Measurements from ENCODE around the gene EFCAB11.

EFCAB11 gene

DNA sequence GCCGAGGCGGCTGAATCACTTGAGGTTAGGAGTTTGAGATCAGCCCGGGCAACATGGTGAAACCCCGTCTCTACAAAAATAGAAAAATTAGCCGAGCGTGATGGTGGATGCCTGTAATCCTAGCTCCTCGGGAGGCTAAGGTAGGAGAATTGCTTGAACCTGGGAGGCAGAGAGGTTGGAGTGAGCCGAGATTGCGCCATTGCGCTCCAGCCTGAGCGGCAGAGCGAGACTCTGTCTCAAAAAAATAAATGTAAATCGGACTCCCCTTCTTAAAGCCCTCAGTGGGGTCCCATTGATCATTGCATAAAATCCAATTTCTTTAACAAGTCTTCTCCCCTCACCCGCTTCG lies 2.1 kb upstream of the EFCAB11 start:
- DNase-seq: no peak

- DNase-seq: peak; percentile 94 to 95
Measured at GRCh38 chr14:89955745-89956660, 1.5 kb upstream of the EFCAB11 start, which contains the start of gene TDP1. Gene TDP1 (plus strand): TSS chr14:89955927. CDS start chr14:89963115, 7,188 bp downstream.

DNA sequence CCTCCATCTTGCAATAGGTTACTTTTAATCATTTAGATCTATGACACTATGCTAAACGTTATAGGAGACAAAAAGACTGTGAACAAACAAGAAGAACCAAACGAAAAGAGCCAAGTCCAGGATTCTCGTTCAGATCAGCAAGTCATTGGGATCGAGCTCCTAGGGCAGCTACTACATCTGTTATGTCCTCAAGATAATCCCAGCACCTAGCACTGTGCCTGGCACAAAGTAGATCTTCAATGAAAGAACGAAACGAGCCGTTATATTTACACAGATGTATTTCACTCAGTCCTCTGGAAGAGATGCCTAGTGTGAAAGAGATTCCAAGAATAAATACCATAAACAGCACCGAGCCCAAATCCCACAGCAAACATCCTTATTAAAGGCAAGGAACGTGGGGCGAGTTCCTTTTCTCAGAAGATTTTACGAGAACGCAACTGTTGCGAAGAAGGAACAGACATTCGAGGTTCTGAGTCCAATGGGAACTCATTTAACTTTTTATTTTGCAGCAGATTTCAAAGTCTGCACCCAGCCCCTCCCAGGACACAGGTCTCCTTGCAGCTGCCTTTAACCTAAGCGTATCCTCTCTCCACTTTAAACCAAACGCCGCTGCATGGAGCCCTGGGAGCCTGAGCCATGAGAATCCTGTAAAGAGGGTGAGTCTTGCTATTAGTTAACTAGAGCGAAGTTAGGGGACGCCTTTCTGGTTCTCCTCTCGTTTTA lies 653 bp upstream of the EFCAB11 start:
- DNase-seq: peak in 1 of 2 donors; percentile 8

- DNase-seq: no peak
Measured at GRCh38 chr14:89953602-89954001, 928 bp downstream of the EFCAB11 start.

DNA sequence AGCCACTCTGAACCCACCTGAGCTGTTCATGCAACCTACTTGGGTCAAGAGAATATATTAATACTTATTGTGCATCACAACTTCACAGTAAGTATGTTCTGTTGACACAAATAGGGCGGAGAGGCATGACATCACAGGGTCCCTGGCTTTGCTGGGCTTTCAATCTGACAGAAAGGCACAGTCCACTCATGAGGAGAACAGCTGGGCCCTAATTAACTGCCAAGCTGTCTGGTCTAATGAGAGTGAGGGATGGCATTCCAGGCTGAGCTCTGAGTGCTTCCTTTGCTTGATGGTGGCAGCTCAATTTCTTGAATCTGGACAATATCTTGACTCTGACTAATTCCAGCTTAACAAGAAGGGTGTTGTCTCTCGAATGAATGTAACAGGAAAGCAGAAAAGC lies 2.0 kb downstream of the EFCAB11 start:
- no peak for DNase-seq

- no peak for DNase-seq
Measured at GRCh38 chr14:89947344-89947743, 7.2 kb downstream of the EFCAB11 start.

DNA sequence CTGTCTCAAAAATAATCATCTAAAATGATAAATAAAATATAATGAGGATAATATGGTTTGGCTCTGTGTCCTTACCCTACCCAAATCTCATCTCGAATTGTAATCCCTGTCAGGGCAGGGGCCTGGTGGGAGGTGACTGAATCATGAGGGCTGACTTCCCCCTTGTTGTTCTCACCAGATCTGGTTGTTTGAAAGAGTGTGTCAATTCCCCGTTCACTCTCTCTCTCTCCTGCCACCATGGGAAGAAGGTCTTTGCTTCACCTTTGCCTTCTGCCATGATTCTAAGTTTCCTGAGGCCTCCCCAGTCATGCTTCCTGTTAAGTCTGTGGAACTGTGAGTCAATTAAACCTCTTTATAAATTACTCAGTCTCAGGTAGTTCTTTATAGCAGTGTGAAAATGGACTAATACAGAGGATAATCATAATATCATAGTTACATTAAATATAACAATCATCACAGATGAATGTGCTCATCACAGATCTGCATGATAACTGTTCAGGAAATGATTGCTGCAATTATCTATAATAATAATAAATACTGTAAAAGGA lies 12.6 kb downstream of the EFCAB11 start:
- DNase-seq: no peak

DNA sequence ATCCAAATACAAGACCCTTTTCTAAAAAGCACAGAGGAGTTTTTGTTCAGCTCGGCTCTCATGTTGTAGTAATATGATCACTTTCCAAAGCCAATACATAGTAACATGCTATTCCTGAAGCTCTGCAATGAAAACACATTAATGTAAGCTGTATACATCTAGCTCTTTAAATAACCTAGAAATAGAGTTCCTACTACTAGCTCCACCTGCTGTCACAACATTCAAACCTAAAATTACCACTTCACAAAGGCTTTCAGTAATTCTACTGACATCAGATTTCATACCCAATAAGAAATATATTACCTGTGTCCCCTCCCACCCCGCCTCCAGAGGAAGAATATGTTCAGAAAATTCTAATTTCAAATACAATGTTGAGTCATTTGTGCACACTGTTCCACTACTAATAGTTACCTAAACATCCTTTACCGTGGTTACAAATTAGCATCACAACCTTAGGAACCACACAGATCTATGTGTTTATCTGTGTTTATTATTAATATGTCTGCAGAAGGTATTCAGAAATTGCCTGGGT lies 17.8 kb downstream of the EFCAB11 start:
- DNase-seq: no peak

DNA sequence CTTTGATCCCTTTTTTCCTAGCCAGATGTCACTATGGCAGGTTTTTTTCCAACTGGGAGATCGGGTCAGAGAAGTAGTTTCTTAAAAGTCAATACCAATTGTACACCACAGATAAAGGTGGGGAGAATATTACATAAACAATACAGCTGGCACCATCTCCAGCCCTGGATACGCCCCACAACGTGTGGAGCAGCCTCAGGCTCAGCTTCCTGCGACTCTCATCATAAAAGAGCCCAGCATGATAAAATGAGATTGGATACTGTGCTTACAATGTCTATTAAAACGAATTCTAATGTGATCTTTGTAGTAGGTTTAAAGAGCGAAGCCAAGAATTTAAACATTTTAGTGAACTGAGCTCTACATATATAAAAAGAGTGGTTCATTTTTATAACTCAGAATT lies 21.5 kb downstream of the EFCAB11 start:
- DNase-seq: no peak

DNA sequence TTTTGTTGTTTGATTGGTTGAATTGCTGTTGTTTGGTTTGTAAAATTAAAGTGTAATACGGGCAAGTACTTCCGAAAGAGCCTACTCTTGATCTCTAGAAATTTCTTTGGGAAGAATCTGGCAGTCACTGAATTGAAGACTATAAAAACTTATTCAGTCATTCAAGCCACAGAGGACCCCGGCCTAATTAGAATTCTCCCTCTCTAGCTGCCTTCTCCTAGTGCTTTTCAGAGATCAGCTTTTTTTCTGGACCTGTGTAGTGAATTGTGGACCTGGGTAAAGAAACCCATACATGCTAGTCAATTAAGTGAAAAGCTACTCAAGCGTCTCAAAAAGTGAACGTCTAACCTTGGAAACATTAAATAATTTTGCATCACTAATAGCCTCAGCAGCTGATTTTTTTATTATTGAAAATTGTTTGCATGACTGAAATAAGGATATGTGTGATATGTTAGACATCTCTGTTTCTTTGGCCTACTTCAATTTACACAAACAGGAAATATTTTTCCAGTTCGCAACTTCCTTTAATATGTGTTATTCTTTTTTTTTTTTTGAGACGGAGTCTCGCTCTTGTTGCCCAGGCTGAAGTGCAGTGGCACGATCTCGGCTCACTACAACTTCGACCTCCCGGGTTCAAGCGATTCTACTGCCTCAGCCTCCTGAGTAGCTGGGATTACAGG lies 27.2 kb downstream of the EFCAB11 start:
- DNase-seq: no peak

- DNase-seq: no peak
Measured at GRCh38 chr14:89926694-89927093, 27.8 kb downstream of the EFCAB11 start.

DNA sequence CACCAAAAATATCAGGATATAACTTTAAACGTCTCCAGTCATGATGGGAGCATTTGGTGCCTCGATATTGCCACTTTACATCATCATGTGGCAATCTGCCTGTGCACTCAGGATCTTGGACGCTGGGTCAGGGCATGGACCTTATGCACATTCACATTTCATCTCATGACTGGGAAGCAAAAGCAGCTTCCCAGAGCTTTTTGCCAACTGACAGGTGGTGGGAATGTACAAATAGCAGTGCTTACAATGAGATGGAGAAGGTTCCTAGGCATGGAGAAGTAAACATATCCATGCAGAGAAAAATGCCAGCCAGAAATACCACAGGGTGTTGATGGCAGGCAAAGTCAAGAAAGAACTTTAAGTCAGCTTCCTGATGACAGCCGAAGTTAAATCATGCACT lies 30.3 kb downstream of the EFCAB11 start:
- no peak for DNase-seq

DNA sequence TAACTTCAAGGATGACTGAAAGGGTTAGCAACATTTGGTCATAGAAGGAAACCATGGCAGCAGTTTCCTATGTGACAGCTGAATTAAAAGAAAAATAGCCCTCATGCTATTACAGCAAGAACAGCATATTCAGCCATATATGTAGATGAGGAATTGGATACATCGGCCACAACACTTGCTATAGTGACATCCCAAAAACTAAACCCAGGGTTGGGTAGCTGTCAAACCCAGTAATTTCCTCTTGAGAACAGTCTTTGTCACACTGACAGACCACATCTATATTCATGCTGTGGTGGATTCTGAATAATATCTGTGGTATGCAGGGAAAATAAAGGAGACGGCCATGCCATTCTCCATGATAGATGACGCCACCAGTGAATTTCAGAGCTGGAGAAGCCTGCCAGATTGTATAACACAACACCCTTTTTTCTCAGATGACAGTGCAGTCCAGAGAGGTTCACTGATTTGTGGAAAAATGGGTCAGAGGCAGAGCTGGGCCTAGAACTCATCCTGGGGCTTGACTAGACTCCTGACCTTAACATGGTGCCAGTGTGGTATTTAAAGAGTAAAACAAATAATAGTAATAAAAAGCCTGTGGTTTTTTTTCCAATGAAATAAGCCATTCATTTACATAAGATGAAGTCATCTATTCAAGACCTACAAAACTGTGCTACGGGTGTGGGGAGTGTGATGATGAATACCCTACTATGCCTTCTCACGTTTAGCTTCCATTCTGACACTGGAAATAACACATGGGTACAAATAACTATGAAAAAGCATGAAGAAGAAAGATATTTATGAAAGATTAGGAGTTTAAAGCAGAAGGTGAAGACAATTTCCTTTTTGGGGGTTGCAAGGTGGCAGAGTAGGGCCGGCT lies 32.3 kb downstream of the EFCAB11 start:
- DNase-seq: no peak

GRCh38 chr14:89921346-89921745 lies 33.2 kb downstream of the EFCAB11 start:
- DNase-seq: no peak

DNA sequence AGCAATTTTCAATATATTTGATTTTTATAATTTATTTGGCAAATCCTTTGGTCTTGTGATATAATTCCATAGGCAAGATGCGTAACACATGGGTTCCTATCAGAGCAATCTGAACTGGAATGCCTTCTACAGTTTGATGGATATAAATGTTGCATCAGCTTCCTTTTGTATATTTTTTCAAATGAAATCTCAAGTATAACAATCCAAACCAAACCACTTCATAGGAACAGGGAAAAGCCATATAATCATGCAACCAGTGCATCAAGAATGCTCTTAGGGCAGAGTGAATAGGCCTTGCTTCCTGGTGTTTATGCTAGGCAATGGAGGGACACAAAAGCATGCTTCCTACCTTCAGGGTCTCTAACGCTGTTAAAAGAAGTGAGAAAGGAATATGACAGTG lies 34.5 kb downstream of the EFCAB11 start:
- DNase-seq: no peak

DNA sequence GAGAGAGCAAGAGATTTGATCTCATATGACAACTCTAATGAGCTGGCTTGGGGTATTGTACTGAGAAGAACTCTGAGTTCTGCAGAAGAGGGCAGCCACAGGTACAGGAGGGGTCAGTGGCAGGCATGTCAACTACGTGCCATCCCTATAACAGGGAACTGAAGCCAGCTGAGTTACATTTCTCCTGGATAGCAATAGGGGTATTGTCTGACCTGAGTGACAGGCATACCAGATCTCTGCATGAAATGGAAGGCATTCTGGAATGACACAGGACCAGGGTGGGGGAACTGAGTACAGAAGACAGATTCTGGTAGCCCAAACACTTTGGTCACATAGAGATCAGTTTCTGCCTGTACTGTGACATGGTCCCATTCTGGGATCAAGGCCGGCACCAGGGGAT lies 35.8 kb downstream of the EFCAB11 start:
- DNase-seq: no peak

- DNase-seq: peak; percentile 54 to 55
Measured at GRCh38 chr14:89915114-89915878, 39.2 kb downstream of the EFCAB11 start.

GRCh38 chr14:89912667-89913211 lies 41.8 kb downstream of the EFCAB11 start:
- no peak for DNase-seq

DNA sequence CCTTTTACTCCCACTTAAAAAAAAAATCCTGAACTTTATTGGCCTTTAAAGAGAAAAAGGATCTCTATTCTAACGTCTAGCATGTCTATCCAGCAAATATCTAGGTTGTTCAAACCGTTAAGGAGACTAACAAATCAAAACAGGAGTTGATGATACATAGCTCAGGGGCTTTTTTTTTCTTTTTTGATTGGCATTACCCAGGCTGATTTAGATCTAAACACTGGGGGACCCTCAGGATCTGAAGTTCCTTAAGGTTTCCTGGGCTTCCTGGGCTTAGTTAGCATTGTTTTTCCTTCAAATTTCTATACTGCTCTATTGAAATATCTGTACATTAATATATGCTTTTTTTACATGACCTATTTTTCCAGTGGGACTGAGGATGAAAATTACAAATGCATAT lies 42.3 kb downstream of the EFCAB11 start:
- no peak for DNase-seq

- no peak for DNase-seq
Measured at GRCh38 chr14:89911010-89911919, 43.3 kb downstream of the EFCAB11 start.

Measured in stimulated activated CD4-positive, alpha-beta T cell treated with anti-CD3 and anti-CD28 coated beads, Interleukin-2, amount 100 ng/mL, for 48 hours (primary cell).